ENCODE results near the gene RHBDD2. TPM values are rescaled to one million over a fixed set of nuclear protein-coding genes. Genes with fewer than 3 reads are reported as not detected.

RHBDD2 gene
- total and polyA plus RNA-seq, 9 of the 15 experiments (the other 6 are each of a cell fraction or from before 2014, with no cell fraction given) = 3.3 to 36.7 (median 17.9) TPM

GRCh38 chr7:75866489-75867389, 12.1 kb upstream of the RHBDD2 start (continued):
- TF ChIP-seq ZNF507 (tag; conservative IDR thresholded peaks at IDR 0.05) (no peak), ELF1 (tag; IDR thresholded peaks at IDR 0.05) (no peak), ZNF165 (CRISPR knock-in tag; IDR thresholded peaks at IDR 0.05; ENCODE audit: borderline replicate concordance) (no peak), CTCF (IDR thresholded peaks at IDR 0.05 in 2 of 3, conservative IDR thresholded peaks at IDR 0.05 in 1 of 3; ENCODE audit: insufficient read depth in 2 of 3, low read depth in 1 of 3, low read length in 3 of 3) (peak; percentile 96 to 99 (median 99)), KDM4B (IDR thresholded peaks at IDR 0.05; ENCODE audit: borderline replicate concordance in 2 of 2, low read depth in 1 of 2) (no peak), AFF4 (CRISPR knock-in tag; IDR thresholded peaks at IDR 0.05) (no peak), PKNOX1 (IDR thresholded peaks at IDR 0.05) (peak; percentile 88), HOMEZ (CRISPR knock-in tag; IDR thresholded peaks at IDR 0.05) (no peak), ZNF24 (IDR thresholded peaks at IDR 0.05) (peak; percentile 60; the same call in 1 of the 2 replicates), TRIM25 (IDR thresholded peaks at IDR 0.05; ENCODE audit: borderline replicate concordance) (no peak), CXXC5 (CRISPR knock-in tag; IDR thresholded peaks at IDR 0.05) (peak; percentile 45), TFE3 (CRISPR knock-in tag; IDR thresholded peaks at IDR 0.05) (no peak)

Data from K562 (cell line).